ENCODE results near the gene TENM4. TPM values are rescaled to one million over a fixed set of nuclear protein-coding genes. Genes with fewer than 3 reads are reported as not detected.
A peak's percentile ranks its signal among the peaks of the same experiment; 100 is the strongest.

Gene TENM4
- total and polyA plus RNA-seq, 2 of the 8 experiments (the other 6 are each of a cell fraction or from before 2014, with no cell fraction given), result 3.5 to 7.2 TPM

- H4K8ac ChIP-seq (ENCODE audit: extremely low read depth, insufficient read depth, low read length), result no peak overlapping the region
- no peak overlapping the region for H2BK15ac ChIP-seq (ENCODE audit: low read length)
- H3K27ac ChIP-seq (ENCODE audit: low read depth, low read length), result no peak overlapping the region
- no peaks in the 10 kb centered on the region for H3K36me3 ChIP-seq (ENCODE audit: control insufficient read depth in 2 of 4, insufficient read depth in 4 of 4, low read length in 3 of 4)
- no peaks in the 10 kb centered on the region for H3K27me3 ChIP-seq (replicated peaks in 1 of 4; ENCODE audit: control insufficient read depth in 3 of 4, extremely low read depth in 1 of 4, insufficient read depth in 3 of 4, low read length in 3 of 4)
- no peak overlapping the region for H3K18ac ChIP-seq (ENCODE audit: extremely low read depth, low read length)
- H4K91ac ChIP-seq (replicated peaks; ENCODE audit: insufficient read length, low read length), result no peak overlapping the region
- TF ChIP-seq E2F6 (IDR thresholded peaks at IDR 0.05) (no peak), SP1 (IDR thresholded peaks at IDR 0.05; ENCODE audit: low read depth, low read length) (no peak), CBX5 (IDR thresholded peaks at IDR 0.05; ENCODE audit: low read depth, low read length) (no peak), NANOG (IDR thresholded peaks at IDR 0.05; ENCODE audit: insufficient read depth, low read depth, low read length, poor library complexity, severe bottlenecking) (no peak), CBX8 (IDR thresholded peaks at IDR 0.05; ENCODE audit: borderline replicate concordance, low read depth, low read length) (no peak), SIRT6 (IDR thresholded peaks at IDR 0.05; ENCODE audit: low read length) (no peak), PHF8 (conservative IDR thresholded peaks at IDR 0.05; ENCODE audit: low read depth, low read length) (no peak), BACH1 (IDR thresholded peaks at IDR 0.05; ENCODE audit: low read length) (no peak), BCL11A (IDR thresholded peaks at IDR 0.05; ENCODE audit: low read depth in 2 of 2, low read length in 2 of 2) (no peak), TCF12 (IDR thresholded peaks at IDR 0.05; ENCODE audit: low read depth, low read length) (0 out of 2 replicates have a peak, but pooled peaks have one; percentile 48), YY1 (IDR thresholded peaks at IDR 0.05; ENCODE audit: low read depth, low read length) (no peak), JUND (IDR thresholded peaks at IDR 0.05; ENCODE audit: low read length) (no peak), SIN3A (conservative IDR thresholded peaks at IDR 0.05 in 1 of 2, IDR thresholded peaks at IDR 0.05 in 1 of 2; ENCODE audit: low read depth in 1 of 2, low read length in 2 of 2) (peak in 1 of 2 experiments; percentile 48; a peak in 1 of 4 replicates), CHD2 (IDR thresholded peaks at IDR 0.05; ENCODE audit: low read length) (no peak)
- H3K4me1 ChIP-seq (replicated peaks in 1 of 4; ENCODE audit: control insufficient read depth in 3 of 4, insufficient read depth in 4 of 4, low read length in 3 of 4), result no peaks in the 10 kb centered on the region
- DNase-seq (ENCODE audit: low read depth in 1 of 2, low spot score in 2 of 2) (no peak), FAIRE-seq (no peak)
- ChIA-PET POLR2A (ENCODE audit: partially characterized antibody) (interaction anchor here (2.5 kb wide), 1 partner anchor 69 kb away, joined by 7 read pairs; no protein-coding TSS in a partner anchor), CTCF (ENCODE audit: partially characterized antibody) (interaction anchor here (0.8 to 14.2 kb wide), 29 partner anchors 9 to 385 kb away, joined by 3 to 314 read pairs (median 7); no protein-coding TSS in a partner anchor)
- no peak overlapping the region for H2AK5ac ChIP-seq (ENCODE audit: low read depth, low read length)
- no peak overlapping the region for H2BK12ac ChIP-seq (ENCODE audit: low read depth, low read length)
- no peaks in the 10 kb centered on the region for H3K79me2 ChIP-seq (ENCODE audit: control insufficient read depth in 1 of 2, insufficient read depth in 2 of 2, low read length in 2 of 2)
- no peak overlapping the region for H2BK120ac ChIP-seq (replicated peaks; ENCODE audit: low read depth, low read length)
- no peak overlapping the region for H2BK20ac ChIP-seq (ENCODE audit: low read length)
- no peak overlapping the region for H3K4me3 ChIP-seq (ENCODE audit: extremely low read depth in 1 of 4, insufficient read depth in 2 of 4, low read depth in 3 of 4, low read length in 4 of 4)
- H3K79me1 ChIP-seq (ENCODE audit: low read depth, low read length), result no peaks in the 10 kb centered on the region
- H3K14ac ChIP-seq (ENCODE audit: insufficient read length), result no peak overlapping the region
- H3K23me2 ChIP-seq (ENCODE audit: low read depth, low read length), result no peaks in the 10 kb centered on the region
- no peak overlapping the region for H3K56ac ChIP-seq (replicated peaks; ENCODE audit: insufficient read length, low read depth, low read length)
- 78% methylated on average over 3 of the region's 3 CpGs; no CpG with 5 or more reads in 1 of the 2 experiments for WGBS, 2 experiments (ENCODE audit: extremely low coverage in 1 of 2, insufficient coverage in 1 of 2, insufficient read length in 1 of 2, insufficient replicate concordance in 2 of 2, low coverage in 1 of 2, low lambda C conversion rate in 2 of 2, missing lambda C conversion rate in 1 of 2)
- H4K20me1 ChIP-seq (replicated peaks in 1 of 2; ENCODE audit: control insufficient read depth in 1 of 2, insufficient read depth in 2 of 2, low read length in 2 of 2), result peaks cover 0 to 2% of the 10 kb centered on the region in 2 experiments
- no peak overlapping the region for H3K9ac ChIP-seq (replicated peaks in 1 of 4; ENCODE audit: extremely low read depth in 1 of 4, low read depth in 3 of 4, low read length in 3 of 4)
- no peak overlapping the region for H3K4me2 ChIP-seq (ENCODE audit: insufficient read depth in 1 of 2, low read depth in 2 of 2, low read length in 2 of 2)
- no peak overlapping the region for H2AFZ ChIP-seq (ENCODE audit: low read length)
- no peak overlapping the region for H2BK5ac ChIP-seq (ENCODE audit: low read depth, low read length)
- no peak overlapping the region for H3K23ac ChIP-seq (ENCODE audit: insufficient read length)
- no peak overlapping the region for H4K5ac ChIP-seq (ENCODE audit: insufficient read length, low read depth, low read length)
- no peak overlapping the region for H3K4ac ChIP-seq (replicated peaks; ENCODE audit: insufficient read length, low read depth, low read length)
- H3K9me3 ChIP-seq (ENCODE audit: insufficient read depth in 2 of 2, low read depth in 1 of 2, low read length in 1 of 2), result no peaks in the 10 kb centered on the region
Observed at GRCh38 chr11:78714539-78714938, 726.3 kb downstream of the TENM4 start.
